ELR (cell line): Measurements from ENCODE around the gene IER3.
A peak's percentile ranks its signal among the peaks of the same experiment; 100 is the strongest.
"Not testable (repeated sequence)": the region's sequence is repeated elsewhere in the genome, so short reads cannot be mapped to it uniquely, and the experiment has no call there.

Source experiments
- DNase-seq: peaks from one replicate; pipeline ENCODE4 v3.0.0-alpha.2; 2015; ENCODE audit warnings: low read depth

Gene IER3

DNA sequence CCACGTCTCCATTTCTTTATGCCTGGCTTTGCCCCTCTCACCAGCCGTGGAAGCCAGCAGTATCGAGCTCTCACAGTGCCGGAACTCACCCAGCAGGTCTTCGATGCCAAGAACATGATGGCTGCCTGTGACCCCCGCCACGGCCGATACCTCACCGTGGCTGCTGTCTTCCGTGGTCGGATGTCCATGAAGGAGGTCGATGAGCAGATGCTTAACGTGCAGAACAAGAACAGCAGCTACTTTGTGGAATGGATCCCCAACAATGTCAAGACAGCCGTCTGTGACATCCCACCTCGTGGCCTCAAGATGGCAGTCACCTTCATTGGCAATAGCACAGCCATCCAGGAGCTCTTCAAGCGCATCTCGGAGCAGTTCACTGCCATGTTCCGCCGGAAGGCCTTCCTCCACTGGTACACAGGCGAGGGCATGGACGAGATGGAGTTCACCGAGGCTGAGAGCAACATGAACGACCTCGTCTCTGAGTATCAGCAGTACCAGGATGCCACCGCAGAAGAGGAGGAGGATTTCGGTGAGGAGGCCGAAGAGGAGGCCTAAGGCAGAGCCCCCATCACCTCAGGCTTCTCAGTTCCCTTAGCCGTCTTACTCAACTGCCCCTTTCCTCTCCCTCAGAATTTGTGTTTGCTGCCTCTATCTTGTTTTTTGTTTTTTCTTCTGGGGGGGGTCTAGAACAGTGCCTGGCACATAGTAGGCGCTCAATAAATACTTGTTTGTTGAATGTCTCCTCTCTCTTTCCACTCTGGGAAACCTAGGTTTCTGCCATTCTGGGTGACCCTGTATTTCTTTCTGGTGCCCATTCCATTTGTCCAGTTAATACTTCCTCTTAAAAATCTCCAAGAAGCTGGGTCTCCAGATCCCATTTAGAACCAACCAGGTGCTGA, 20.3 kb downstream of the IER3 start:
- DNase-seq = not testable (repeated sequence)

DNA sequence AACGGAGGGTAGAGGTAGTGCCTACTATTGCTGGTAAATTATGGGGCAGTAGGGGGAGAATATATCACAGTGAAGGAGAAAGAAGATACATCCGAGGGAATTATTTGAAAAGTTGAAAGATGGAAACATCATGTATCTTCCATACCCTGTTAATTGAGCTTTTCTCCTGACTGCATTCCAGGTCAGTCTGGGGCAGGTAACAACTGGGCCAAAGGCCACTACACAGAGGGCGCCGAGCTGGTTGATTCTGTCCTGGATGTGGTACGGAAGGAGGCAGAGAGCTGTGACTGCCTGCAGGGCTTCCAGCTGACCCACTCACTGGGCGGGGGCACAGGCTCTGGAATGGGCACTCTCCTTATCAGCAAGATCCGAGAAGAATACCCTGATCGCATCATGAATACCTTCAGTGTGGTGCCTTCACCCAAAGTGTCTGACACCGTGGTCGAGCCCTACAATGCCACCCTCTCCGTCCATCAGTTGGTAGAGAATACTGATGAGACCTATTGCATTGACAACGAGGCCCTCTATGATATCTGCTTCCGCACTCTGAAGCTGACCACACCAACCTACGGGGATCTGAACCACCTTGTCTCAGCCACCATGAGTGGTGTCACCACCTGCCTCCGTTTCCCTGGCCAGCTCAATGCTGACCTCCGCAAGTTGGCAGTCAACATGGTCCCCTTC, 21.0 kb downstream of the IER3 start:
- DNase-seq = not testable (repeated sequence)

DNA sequence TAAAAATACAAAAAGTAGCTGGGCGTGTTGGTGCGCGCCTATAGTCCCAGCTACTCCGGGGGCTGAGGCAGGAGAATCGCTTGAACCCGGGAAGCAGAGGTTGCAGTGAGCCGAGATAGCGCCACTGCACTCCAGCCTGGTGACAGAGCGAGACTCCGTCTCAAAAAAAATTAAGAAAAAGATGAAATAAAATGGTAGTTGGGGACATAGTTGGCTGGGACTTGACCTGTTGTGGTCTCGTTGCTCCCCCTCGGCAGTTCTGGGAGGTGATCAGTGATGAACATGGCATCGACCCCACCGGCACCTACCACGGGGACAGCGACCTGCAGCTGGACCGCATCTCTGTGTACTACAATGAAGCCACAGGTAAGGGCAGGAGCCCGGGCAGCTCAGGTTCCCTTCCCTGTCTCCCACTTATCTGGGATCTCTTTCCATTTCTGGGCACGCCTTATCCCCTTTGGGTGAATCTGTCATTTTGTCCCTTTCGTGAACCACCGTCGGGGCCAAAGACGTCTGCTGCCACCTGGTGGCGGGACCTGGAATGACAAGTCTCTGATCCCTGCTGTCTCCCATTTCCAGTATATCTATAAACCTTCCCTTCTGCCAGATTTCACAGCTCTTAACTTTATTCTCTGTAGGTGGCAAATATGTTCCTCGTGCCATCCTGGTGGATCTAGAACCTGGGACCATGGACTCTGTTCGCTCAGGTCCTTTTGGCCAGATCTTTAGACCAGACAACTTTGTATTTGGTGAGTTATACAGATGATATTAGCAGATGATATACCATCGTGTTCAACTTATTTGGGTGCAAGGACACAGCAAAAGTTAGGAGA, 21.9 kb downstream of the IER3 start:
- peak; percentile 86 for DNase-seq

DNA sequence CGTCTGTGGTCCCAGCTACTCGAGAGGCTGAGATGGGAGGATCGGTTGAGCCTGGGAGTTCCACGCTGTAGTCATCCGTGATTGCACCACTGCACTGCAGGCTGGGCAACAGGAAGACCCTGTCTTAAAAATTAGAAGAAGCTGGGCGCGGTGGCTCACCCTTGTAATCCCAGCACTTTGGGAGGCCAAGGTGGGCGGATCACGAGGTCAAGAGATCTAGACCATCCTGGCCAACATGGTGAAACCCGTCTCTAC, 22.4 kb downstream of the IER3 start:
- peak; percentile 48 for DNase-seq

DNA sequence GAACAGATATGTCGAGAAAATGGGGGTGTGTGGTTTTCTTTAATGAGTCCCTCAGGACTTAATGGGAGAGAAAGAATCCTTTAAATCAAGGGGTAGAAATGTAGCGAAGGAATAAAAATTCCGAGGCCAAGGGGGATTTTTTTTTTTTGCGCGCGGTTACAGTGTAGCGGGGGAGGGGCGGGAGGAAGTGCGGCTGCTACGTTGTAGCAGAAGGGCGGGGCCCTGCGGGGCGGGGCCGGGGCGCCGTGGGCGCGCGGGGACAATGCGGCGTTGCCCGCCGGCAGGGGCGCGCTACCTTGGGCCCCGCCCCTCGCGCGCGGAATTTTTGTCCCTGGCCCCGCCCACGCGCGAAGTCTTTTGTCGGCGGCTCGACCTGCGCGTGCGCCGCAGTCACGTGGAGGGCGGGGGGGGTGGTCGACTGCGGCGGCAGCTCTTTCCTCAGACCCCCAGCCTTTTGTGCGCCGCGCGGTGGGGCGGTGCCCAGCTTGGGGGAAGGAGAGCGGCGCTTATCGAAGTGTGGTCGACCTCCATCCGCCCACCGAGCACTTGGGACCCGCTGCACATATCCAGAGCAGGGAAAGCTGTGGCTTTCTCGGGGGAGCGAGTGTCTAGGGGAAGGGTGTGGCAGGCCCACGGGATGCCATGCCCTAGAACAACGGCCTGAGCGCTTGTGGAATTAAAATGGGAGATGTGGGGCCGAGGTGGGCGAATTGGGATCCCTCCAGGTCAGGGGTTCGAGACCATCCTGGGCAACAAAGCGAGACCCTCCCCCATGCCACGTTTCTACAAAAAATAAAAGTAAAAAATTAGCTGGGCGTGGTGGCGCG, 22.9 kb downstream of the IER3 start:
- DNase-seq = peak; percentile 94

DNA sequence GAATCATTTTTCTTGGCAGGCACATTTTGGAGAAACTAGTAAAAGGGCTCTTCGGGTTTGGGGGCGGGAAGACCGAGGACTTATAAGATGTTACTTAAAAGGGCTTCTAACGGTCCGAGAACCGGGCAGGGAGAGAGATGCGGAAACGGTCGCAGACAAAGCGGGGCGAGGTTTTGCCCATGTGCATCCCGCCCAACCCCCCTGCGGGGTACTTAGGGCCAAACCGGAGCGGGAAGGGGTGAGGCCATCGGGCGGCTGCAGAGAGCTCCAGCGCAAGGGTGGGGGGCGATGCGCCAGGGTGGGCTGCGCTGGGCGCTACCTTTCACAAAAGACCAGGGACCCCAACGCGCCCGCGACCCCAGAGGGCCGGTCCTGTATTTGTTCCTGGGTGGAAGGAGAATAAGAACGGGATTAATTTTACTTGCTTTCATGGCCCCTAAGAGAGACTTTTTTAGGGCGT, 23.6 kb downstream of the IER3 start:
- peak; percentile 74 for DNase-seq

DNA sequence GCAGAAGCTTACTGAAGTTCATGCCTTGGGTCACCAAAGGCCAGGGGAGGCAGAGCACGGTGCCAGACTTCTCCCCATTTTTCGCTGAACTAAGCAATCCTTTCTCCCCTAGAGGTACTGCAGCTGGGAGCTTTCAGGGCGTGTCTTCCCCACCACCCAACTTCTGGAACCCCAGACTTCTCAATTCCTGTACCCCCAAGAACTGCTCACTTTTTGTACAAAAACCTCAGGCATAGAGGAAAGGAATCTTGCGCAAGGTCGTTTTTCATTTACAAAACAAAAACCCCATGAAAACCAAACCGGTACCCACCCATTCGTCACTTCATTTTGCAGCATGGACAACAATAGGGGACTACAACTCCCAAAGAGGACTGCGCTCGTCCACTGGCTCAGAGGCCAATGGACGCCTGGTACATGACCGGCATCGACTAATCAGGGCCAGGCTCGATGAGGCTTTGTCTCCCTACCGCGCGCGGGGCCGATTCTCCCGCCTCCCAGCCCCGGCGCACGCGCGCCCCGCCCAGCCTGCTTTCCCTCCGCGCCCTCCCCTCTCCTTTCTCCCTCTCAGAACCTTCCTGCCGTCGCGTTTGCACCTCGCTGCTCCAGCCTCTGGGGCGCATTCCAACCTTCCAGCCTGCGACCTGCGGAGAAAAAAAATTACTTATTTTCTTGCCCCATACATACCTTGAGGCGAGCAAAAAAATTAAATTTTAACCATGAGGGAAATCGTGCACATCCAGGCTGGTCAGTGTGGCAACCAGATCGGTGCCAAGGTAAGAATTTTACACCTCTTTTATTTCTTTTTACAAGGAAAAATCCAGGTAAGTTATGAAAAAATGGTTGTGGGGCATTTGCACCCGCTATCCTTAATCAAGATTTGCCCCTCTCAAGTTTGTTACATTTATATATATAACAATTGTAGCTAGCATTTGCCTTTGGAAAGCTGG, 24.3 kb downstream of the IER3 start, which contains the start of gene TUBB:
TUBB (plus strand) TSS at position 562 of the 947 bp plus-strand sequence; CDS start at position 717, 155 bp downstream.
- peak; percentile 99 for DNase-seq

DNA sequence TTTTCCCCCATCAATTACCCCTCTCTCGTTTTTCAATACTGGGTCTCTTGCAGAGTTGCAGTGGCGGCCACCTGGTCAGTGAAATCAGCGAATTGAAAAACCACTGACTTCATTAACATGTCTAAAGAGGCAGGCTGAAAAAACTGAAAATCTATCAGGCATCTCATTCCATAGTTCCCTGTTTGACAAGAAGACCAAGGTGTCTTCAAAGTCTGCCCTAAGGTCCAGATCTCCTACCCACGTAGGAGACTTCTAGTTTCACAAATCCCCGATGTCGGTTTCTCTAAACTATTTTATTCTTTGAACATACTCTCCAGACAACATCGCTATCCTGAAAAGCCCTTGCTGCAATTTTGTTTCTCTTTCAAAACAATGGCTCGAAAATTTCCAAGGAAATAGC, 25.0 kb downstream of the IER3 start:
- DNase-seq = no peak

DNA sequence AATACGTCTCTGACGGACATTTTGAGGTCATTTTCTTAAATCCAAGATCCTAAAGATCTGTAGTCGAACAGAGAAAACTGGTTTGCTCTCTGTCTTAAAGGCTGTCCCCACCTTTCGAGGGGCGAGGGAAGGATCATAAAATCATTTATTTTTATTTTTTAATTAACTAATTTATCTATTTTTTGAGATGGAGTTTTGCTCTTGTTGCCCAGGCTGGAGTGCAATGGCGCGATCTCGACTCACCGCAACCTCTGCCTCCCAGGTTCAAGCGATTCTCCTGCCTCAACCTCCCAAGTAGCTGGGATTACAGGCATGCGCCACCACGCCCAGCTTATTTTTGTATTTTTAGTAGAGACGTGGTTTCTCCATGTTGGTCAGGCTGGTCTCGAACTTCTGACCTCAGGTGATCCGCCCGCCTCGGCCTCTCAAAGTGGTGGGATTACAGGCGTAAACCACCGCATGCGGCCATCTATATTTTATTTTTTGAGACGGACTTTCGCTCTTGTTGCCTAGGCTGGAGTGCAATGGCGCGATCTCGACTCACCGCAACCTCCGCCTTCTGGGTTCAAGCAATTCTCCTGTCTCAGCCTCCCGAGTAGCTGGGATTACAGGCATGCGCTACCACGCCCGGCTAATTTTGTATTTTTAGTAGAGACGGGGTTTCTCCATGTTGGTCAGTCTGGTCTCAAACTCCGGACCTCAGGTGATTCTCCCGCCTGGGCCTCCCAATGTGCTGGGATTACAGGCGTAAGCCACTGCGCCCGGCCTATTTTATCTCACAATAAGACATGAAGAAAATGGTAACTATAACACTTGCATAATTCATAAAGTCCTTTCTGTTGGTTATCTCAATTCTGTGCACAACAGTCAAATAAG, 26.3 kb downstream of the IER3 start:
- DNase-seq = not testable (repeated sequence)

DNA sequence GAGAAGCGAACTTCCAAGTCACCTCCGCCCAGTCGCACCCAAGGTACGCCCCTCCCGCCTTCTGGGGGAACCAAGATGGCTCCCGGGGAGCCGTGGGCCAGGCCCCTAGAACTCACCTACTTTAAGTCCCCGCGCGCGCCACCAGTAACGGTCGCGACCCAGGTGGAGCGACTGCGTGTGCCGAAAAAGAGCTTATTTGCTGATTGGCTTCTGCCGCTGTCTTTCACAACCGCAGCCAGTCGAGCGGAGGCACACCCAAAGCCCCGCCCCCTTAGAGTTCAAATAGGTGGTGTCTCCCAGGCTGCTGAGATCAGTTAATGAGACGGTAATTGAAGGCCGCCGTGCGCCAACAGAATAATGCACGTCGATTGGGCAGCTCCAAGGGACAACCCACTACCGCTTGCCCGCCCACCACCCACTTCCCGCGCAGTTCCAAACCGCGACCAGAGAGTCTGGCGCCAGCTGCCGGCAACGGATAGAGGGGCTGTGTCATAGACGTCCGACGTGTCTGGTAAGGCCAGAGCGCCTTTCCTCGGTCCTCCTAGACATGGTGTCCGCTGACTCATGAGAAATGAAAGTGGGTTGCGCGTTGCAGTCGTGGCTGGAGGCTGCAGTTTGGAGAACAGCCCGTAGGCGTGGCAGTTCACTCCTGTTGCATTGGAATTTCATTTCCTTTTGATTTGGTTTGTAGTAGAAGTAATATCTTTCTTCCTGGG, 27.1 kb downstream of the IER3 start, which contains the start of gene MDC1:
MDC1 (minus strand) TSS at position 153 of the 716 bp plus-strand sequence. CDS start 2,106 bp downstream, outside the sequence.
- peak; percentile 100 for DNase-seq

DNA sequence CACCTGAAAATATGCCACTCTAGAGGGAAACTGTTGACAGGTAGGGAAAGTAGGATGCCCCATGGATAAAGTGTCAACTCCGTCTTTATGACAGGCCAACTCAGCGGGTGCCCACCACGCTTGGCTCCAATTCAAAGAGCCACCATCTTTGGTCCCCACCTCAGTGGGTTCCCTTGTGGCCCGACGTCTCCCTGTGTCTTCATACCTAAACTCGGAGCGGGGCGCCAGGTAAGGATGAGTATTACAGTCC, 27.5 kb downstream of the IER3 start:
- no peak for DNase-seq

DNA sequence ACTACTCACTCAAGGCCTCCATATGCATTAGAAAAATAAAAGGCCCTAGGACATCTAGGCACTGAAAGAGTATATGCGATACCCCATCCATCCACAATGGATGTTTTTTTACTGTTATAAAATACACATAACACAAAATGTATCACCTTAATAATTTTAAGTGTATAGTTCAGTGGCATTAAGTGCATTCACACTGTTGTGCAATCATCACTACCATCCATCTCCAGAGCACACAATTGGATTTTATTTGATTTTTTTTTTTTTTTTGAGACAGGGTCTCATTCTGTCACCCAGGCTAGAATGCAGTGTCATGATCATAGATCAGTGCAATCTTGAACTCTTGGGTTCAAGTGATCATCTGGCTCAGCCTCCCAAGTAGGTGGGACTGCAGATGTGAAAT, 30.1 kb downstream of the IER3 start:
- no peak for DNase-seq

DNA sequence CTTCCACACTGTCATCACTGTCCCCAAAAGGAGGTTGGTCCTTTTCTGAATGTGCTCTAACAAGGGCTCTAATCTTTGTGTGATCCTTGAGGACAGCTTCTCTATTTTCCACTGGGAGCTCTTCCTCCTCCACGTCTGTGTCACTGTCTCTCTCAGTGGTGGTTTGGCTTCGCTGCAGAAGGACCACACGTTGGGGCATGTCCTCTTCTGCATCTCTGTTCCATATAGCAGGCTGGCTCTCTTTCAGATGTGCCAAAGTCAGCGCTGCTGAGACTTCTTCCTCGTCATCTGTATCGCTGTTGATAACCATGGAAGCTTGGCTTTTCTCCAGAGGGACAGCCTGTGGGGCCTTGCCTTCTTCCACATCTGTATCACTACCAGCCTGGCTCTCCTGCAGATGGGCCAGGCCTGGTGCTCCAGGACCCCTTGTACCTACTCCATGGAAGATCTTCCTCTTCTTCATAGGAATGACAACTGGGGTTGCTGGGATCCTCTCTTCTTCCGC, 31.9 kb downstream of the IER3 start:
- DNase-seq = no peak

DNA sequence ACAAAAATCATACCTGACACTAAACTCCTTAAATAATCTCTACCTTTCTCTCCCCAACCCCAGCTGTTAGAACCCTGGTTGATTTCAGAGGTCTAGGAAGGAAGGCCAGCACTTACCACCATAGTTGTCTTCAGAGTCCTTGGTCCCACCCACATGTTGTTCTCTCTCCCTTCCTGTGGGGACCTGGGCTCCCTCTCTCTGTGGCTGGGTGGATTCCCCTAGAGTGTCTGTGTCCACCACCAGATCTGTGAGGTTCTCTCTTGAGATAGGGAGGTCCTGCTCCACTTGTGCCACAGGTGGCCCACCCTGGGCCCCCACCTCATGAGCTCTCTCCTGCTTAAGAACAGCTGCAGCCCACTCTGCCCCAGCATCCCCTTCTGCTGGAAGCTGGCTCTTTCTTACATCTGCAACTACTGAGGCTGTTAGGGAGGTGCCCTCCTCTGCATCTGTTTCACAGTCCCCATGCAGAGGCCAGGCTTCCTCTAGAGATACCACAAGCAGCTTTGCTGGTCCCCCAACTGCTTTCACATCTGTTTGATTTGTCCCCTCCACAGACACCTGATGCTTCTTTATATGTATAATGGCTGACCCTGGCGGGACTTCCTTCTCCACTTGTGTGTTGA, 32.5 kb downstream of the IER3 start:
- no peak for DNase-seq

DNA sequence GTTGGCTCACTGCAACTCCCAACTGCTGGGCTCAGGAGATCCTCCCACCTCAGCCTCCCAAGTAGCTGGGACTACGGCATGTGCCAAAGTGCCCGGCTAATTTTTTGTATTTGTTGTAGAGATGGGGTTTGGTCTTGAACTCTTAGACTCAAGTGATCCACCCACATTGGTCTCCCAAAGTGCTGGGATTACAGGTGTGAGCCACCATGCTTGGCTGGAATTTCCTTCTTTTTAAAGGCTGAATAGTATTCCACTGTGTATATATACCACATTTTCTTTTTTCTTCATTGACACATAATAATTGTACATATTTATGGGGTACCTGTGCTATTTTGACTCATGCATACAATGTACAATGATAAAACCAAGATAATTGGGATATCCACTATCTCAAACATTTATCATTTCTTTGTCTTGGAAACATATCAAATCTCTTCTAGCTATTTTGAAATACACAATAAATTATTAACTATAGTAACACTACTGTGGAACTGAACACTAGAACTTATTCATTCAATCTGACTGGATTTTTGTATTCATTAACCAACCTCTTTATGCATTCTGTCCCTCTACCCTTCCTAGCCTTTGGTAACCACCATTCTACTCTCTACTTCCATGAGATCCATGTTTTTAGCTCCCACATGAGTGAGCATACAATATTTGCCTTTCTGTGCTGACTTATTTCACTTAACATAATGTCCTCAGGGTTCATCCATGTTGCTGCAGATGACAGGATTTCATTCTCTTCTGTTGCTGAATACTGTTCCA, 35.1 kb downstream of the IER3 start:
- DNase-seq = no peak

DNA sequence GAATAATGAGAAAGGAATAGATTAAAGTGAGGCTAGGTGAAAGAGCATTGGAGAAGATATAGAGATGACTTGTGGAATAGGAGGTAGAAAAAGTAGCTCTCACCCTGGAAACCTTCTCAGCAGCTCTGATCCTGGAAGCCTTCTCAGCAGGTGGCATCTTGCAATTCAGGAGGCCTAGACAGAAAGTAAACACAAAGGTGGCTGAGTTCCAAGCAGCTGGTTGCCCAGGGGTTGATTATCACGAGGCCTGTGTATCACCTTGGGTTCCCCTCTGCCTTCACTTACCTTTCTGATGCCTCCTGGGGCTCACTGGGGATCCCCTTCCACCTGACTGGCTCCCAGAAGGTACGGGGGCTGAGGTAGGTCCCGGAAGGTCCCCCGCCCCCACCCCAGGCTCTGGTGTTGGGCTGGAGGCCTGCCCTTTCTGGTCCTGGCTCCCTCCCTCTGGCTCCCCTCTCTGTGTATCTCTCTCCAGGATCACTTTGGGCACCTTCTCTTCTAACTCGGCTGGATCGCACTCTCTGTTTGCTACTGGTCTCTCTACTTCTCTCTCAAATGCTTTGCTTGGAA, 37.0 kb downstream of the IER3 start:
- DNase-seq = no peak

DNA sequence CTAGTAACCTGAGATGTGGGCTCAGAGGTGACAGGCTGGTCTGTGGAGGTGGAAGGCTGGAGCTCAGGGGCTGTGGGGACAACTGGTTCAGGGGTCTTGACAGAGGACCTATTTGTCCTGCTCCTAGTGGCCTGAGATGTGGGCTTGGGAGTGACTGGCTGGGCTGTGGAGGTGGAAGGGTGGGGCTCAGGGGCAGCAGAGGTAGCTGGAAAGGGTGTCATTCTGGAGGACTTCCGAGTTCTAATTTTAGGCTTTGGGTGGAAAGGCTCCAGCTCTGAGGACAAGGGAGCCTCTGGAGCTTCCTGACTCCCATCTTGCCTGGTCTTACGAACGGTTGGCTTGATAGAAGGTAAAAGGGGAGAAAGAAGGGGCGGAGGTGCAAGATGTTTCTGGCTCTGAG, 38.7 kb downstream of the IER3 start:
- DNase-seq = no peak
